ENCODE measurements around the gene KRTAP10-11.

DNA sequence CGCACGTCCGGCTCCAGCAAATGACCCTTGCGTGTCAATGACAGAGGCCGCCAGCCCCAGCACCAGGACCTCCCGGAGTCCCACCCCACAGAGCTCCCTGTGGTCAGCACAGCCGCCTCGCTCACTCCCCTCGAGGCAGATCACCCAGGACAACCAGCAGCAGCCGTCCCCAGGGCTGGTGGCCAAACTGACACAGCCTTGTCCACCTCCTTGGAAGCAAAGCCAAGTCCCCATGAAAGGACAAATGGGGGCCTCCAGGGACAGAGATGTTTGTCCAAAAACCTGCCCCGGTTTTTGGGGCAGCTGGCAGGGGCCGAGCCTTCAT, 6.9 kb upstream of the KRTAP10-11 start:
- TF ChIP-seq SUZ12 (IDR thresholded peaks at IDR 0.05; ENCODE audit: extremely low read depth, insufficient read depth, insufficient read length) (no peak), ZNF274 (IDR thresholded peaks at IDR 0.05; ENCODE audit: low read depth, low read length) (no peak)
